HG02981 (cell line): ENCODE results near the gene DUS2.
"Not testable (repeated sequence)": the region's sequence is repeated elsewhere in the genome, so short reads cannot be mapped to it uniquely, and the experiment has no call there.

ENCODE experiments used
- ATAC-seq: cut with Tn5 transposase; IDR thresholded peaks from one replicate; pipeline ENCODE4 v1.9.1; 2021; ENCODE audit warnings: mild to moderate bottlenecking, moderate library complexity; ENCODE audit not compliant: unreplicated experiment

DUS2 gene

DNA sequence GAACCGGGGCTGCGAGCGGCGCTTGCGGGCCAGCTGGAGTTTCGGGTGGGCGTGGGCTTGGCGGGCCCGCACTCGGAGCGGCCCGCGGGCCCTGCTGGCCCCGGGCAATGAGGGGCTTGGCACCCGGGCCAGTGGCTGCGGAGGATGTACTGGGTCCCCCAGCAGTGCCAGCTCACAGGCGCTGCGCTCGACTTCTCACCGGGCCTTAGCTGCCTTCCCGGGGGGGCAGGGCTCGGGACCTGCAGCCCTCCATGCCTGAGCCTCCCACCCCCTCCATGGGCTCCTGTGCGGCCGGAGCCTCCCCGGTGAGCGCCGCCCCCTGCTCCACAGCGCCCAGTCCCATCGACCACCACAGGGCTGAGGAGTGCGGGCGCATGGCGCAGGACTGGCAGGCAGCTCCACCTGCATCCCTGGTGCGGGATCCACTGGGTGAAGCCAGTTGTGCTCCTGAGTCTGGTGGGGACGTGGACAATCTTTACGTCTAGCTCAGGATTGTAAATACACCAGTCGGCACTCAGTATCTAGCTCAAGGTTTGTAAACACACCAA is 24.8 kb upstream of the DUS2 start:
- ATAC-seq = not testable (repeated sequence)

DNA sequence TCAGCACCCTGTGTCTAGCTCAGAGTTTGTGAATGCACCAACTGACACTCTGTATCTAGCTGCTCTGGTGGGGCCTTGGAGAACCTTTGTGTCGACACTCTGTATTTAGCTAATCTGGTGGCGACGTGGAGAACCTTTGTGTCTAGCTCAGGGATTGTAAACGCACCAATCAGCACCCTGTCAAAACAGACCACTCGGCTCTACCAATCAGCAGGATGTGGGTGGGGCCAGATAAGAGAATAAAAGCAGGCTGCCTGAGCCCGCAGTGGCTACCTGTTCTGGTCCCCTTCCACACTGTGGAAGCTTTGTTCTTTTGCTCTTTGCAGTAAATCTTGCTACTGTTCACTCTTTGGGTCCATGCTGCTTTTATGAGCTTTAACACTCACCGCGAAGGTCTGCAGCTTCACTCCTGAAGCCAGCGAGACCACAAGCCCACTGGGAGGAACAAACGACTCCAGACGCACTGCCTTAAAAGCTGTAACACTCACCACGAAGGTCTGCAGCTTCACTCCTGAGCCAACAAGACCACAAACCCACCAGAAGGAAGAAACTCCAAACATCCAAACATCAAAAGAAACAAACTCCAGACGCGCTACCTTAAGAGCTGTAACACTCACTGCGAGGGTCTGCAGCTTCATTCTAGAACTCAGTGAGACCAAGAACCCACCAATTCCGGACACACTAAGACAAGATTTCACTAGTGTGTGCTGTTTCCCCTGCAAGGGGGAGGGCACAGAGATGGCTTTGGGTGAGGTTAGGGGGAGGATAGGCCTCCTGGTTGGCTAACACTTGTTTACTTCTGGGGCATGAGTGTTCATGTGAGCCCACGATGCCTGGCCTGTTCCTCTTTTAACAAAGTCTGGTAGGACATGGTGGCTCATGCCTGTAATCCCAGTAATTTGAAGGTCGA is 24.1 kb upstream of the DUS2 start, which contains the start of gene DPEP2:
Gene DPEP2 (minus strand): TSS at position 706 of the 910 bp plus-strand sequence. CDS start 6,272 bp downstream, outside the sequence.
- not testable (repeated sequence) for ATAC-seq

DNA sequence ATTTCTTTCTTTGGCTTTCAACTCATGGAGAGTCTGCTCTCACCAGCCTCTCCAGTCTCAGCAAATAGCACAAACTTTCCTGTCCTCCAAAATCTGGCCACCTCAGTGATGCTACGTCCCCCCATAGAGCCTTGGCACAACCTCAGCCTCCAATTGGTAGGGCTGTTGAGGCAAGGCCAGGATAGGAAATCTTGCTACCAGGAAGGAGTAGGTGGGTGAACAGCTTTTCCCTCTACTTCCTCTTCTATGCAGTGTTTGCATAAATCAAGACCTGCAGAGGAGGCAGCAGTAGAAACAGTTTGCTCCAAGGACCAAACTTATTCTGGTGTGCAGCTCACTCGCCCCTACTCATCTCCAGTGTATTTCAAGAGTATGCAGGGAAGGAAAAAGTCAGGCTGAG is 23.1 kb upstream of the DUS2 start:
- no peak for ATAC-seq

DNA sequence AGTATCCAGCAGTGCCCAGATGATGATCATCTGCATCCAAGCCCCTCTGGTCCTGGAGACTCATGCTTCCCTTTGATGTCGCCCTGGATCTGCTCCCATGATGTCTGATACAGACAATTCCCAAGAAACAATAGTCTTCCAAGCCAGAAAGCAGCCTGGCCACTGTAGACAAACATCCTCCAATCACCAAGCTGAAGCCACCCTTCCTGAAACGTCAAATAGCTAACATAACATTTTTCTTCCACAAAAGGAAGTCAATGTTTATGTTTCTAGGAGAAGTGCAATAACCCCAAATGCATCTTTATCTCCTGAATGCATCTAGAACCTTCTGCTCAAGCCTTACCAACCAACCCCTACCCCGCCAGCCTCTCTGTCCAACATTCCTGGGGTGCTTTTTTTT is 22.6 kb upstream of the DUS2 start:
- ATAC-seq = no peak

DNA sequence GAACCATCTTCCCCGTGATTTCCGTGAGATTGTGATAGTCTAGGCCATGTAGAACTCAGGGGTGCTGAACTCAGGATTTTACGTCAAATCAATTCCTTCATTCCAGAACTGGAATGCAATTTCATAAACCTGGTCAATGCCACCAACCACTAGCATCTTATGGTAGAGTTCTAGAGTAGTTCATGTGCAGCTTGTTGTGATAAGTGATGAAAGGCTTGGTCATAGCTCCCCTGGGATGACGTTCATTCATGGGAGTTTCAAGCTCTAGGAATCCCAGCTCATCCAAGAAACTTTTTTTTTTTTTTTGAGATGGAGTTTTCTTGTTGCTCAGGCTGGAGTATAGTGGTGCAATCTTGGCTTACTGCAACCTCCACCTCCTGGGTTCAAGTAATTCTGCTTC is 20.1 kb upstream of the DUS2 start:
- ATAC-seq = no peak

DNA sequence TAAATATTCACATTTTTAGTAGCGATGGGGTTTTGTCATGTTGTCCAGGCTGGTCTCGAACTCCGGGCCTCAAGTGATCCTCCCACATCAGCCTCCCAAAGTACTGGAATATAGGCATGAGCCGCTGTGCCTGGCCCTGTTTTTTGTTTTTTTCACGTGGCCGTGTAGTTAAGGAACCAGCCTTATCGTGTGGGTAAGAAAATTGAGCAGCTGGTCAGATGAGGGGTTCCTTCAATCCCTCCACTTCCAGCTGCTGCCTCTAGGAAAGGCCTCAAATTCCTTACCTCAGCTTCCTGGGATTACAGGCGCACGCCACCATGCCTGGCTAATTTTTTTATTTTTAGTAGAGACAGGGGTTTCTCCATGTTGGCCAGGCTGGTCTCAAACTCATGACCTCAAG is 17.9 kb upstream of the DUS2 start:
- no peak for ATAC-seq

DNA sequence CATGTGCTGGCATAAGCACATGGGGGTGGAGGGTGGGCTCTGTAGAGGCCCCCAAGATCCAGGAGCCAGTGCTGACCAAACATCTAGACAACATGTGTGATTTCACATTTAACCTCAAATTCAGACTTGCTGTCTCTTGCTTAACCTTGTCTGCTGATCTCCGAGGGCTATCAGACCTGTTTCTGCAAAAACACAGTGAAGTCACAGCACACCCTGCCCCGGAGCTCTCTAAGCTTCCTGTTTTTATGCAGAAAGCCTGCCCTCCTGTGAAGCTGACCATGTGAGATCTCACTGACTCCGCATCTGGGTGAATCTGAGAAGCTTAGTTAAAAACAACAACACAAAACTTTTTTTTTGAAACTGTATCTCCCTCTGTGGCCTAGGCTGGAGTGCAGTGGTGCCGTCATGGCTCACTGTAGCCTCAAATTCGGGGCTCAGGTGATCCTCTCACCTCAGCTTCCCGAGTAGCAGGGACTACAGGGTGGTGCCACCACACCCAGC is 17.2 kb upstream of the DUS2 start:
- ATAC-seq = no peak

DNA sequence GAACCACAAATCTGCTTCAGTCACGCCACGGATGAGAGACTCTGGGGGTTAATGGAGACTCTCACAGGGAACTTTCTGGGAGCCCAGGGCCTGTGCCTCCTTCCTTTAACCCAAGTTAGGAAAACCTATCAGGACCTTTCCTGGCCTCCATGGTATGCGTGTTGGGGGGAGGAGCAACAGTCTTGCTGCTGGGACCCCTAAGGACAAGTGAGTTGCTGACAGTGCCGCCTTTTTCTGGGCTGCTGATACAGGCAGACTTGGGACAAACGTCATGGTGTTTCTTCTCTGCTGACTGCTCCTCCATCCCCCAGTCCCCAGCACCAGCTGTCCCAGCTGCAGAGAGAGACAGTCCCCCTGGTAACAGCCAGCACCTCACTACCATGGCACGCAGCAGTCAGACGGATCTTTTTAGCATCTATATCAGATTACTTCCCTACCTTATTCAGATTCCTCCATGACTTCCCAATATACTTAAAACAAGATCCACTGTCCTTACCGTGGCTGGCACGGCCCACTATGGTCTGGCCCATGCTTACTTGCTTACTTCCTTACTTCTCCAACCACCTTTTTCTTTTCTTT is 13.8 kb upstream of the DUS2 start:
- no peak for ATAC-seq

DNA sequence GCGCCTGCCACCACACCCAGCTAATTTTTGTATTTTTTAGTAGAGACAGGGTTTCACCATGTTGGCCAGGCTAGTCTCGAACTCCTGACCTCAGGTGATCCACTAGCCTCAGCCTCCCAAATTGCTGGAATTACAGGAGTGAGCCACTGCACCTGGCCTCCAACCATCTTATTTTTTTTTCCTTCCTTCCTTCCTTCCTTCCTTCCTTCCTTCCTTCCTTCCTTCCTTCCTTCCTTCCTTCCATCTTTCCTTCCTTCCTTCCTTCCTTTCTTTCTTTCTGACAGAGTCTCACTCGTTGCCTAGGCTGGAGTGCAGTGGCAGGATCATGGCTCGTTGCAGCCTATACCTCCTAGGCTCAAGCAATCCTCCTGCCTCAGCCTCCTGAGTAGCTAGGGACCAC is 13.2 kb upstream of the DUS2 start:
- ATAC-seq = not testable (repeated sequence)

DNA sequence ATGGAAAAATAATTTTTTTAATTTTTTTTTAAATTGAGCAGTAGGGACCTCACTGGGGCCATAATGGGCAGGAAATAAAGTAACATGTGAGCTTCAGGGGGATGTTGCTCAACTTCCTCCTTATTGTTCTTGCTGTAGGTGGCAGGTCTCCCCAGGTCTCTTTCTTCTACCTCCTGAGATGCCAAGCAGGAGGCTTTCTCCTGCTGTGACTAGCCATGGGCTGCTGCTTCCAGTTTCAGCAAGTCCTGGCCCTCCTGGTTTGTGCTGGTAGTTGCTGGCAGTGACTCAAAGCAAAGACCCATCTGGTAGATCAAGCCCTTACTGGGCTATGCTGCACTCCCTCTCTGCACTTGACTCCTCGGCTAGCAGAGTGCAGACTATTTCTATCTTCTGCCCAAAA is 9.6 kb upstream of the DUS2 start:
- ATAC-seq = no peak

DNA sequence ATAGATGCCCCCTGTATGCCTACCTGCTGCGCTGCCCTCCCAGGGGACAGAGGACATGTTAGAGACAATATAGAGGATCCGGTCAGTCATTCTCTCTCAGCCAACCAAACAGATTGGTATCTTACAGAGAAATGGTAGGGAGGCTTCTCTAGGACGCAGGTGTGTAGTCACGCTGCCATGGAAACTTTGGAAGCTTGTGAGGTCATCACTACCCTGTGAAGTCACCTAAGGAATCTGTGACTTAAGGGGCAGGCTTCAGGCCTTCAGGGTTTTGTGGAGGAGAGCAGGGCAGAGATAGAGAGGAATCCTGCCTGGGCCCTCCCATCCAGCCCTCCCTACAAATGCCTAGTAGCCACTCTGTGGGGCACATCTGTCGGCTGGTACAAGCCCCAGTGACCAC is 7.4 kb upstream of the DUS2 start, which contains the start of gene DPEP2NB:
Gene DPEP2NB (minus strand): TSS at position 231 of the 400 bp plus-strand sequence. CDS start 141 bp downstream, at position 90.
- no peak for ATAC-seq

DNA sequence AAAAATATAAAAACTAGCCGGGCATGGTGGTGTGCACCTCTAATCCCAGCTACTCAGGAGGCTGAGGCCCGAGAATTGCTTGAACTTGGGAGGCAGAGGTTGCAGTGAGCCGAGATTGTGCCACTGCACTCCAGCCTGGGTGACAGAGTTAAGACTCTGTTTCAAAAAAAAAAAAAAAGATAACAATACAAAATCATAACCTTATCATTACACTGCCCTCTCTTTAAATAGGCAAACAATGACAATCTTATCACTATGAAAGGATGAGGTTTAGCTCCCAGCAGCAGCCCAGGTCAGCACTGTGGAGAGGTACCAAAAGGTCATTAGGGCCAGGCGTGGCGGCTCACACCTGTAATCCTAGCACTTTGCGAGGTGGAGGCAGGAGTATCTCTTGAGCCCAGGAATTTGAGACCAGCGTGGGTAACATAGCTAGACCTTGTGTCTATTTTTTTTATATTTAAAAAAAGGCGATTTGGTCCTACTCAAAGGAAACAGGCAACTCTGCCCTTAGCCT is 3.9 kb upstream of the DUS2 start:
- ATAC-seq = no peak

DNA sequence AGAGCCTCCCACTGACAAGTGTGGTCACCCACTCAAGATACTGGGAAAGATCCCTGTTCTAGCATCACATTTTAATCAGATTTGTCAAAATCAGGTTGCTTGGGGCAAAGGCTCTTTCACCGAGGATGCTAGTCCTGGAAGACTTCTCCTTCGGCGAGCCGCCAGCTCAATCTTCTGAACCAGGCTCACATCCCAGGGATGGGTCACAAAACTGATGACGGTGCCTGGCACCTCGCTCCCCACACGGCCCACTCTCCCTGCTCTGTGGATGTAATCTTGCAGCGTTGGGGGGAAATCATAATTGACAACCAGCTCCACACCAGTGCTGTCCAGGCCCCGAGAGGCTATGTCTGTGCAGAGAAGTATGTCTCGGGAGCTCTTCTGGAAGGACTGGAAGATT is 1.6 kb upstream of the DUS2 start:
- ATAC-seq = no peak

DNA sequence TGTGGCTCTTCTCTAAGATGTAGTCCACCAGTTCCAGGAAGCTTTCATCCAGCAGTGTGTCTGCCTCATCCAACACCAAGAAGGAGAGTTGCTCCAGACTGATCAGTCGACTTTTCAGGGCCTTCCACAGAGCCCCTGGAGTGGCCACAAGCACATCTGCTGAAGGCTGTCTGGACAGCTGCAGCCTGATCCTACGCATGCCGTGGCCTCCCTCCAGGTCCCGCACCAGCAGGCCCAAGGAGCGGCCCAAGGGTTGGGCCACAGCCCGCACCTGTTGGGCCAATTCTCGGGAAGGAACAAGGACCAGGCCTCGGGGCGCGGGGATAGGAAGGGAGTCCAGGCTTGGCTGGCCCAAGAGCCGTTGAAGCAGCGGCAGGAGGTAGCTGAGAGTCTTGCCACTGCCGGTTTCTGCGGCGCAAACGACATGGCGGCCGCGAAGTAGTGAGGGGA is 781 bp upstream of the DUS2 start:
- ATAC-seq = no peak

DNA sequence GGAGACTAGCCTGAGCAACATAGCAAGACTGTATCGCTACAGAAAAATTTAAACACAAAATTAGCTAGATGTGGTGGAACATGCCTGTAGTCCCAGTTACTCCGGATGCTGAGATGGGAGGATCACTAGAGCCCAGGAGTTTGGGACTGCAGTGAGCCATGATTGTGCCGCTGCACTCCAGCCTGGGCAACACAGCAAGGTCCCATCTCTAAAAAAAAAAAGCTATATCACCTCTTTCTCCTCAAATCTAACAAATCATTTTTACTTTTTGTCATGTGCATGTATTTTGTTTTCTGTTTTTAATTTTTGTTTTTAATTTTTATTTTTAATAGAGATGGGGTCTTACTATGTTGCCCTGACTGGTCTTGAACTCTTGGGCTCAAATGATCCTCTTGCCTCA is 5.9 kb downstream of the DUS2 start:
- ATAC-seq = no peak

DNA sequence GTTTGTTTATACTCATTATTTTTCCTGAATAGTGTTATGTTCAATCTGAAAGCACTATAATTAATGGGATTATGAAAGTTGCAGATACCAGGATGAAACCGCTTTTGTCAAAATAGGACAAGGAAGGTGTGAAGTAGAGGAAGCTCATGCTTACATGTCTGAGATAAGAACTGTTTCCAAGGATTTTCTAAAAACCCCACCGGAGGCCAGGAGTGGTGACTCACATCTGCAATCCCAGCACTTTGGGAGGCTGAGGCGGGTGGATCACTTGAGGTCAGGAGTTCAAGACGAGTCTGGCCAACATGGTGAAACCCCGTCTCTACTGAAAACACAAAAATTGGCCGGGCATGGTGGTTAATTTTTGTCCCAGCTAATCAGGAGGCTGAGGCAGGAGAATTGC is 7.0 kb downstream of the DUS2 start:
- ATAC-seq = not testable (repeated sequence)

DNA sequence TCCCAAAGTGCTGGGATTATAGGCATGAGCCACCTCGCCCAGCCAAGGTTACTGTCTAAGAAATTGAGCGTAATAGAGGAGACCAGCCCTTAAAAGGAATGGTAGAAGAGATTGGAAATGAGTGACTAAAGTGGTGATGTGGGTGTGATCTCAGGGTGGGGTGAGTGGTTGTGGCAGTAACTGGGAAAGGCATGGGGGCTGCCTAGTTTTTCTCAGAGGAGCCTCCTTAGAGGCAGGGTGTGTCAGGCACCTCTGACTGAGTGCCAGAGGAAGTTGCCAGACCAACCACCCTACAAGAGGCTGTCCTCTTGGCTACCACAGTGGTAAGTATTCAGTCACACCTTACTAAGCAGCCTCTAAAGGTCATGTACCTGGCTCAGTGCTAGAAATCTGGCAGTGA is 8.9 kb downstream of the DUS2 start:
- no peak for ATAC-seq

DNA sequence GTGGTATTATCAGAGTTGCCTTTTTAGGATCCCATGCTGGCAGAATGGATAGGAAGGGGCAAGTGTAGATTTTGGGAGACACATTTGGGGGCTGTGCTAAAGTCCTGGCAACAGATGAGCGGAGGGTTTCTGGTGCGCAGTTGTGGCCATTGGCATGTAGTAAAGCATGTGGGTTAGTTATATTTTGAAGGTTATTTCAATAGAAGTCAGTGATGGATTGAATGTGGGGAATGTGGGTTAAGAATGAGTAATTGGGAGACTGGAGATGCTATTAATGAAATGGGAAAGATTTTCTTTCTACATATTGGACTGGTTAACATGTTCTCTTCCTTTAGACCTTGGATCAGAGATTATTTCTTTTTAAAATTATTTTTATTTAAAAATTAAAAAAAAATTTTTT is 10.0 kb downstream of the DUS2 start:
- ATAC-seq = no peak

DNA sequence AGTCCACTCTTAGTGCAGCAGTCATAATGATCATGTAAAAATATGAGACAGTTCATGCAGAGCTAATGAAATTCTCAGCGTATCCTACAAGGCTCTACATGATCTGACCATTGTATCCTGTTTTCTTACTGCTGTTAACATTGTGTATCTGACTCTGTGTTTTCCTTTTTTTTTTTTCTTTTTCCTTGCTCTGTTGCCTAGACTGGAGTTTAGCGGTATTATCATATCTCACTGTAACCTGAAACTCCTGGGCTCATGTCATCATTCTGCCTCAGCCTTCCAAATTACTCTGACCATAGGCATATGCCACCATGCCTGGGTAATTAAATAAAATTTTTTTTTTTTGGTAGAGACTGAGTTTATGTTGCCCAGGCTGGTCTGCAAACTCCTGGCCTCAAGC is 12.1 kb downstream of the DUS2 start:
- no peak for ATAC-seq

DNA sequence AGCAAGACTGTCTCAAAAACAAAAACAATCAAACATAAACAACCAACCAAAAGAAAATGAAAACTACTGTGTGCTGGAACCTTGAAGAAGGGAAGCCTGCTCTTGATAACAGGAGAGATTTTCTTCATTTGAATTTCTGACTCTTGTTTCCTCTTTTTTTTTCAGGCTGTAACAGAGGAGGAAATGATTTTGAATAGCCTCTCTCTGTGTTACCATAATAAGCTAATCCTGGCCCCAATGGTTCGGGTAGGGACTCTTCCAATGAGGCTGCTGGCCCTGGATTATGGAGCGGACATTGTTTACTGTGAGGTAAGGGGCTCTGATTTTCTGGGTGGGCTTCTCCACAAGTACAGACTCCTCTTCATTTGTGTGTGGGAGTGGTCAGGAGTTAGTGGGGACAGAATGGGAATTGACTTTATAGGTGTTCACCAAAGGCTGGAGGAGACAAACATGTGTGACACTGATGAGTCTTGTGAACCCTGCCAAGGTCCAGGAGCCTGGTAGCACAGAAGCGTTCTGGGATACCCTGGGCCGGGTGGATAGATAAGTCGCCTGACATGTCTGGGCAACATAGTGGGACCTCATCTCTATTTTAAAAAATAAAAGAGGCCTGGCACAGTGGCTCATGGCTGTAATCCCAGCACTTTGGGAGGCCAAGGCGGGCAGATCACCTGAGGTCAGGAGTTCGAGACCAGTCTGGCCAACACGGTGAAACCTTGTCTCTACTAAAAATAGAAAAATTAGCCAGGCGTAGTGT is 14.9 kb downstream of the DUS2 start:
- no peak for ATAC-seq
